Measurements from ENCODE around the gene MMD.
"Not testable (repeated sequence)": the region's sequence is repeated elsewhere in the genome, so short reads cannot be mapped to it uniquely, and the experiment has no call there.

MMD gene

GRCh38 chr17:55420067-55420775, 1.4 kb downstream of the MMD start:
- no peak for DNase-seq (ENCODE audit: low read depth)

GRCh38 chr17:55418369-55419268, 3.0 kb downstream of the MMD start:
- no peak for DNase-seq (ENCODE audit: low read depth)

GRCh38 chr17:55417411-55418268, 4.0 kb downstream of the MMD start:
- DNase-seq (ENCODE audit: low read depth), result no peak

- no peak for DNase-seq (ENCODE audit: low read depth)
Observed at GRCh38 chr17:55416470-55417052, 5.1 kb downstream of the MMD start.

GRCh38 chr17:55416000-55416399, 5.6 kb downstream of the MMD start:
- DNase-seq (ENCODE audit: low read depth), result no peak

- DNase-seq (ENCODE audit: low read depth), result no peak
Observed at GRCh38 chr17:55414983-55415382, 6.7 kb downstream of the MMD start.

GRCh38 chr17:55413825-55414489, 7.7 kb downstream of the MMD start:
- DNase-seq (ENCODE audit: low read depth), result no peak

- no peak for DNase-seq (ENCODE audit: low read depth)
Observed at GRCh38 chr17:55411463-55411855, 10.2 kb downstream of the MMD start.

GRCh38 chr17:55410722-55411462, 10.7 kb downstream of the MMD start:
- no peak for DNase-seq (ENCODE audit: low read depth)

GRCh38 chr17:55409030-55409800, 12.4 kb downstream of the MMD start:
- no peak for DNase-seq (ENCODE audit: low read depth)

GRCh38 chr17:55407641-55408566, 13.7 kb downstream of the MMD start:
- no peak for DNase-seq (ENCODE audit: low read depth)

GRCh38 chr17:55405600-55405999, 16.0 kb downstream of the MMD start:
- no peak for DNase-seq (ENCODE audit: low read depth)

GRCh38 chr17:55404197-55404596, 17.4 kb downstream of the MMD start:
- DNase-seq (ENCODE audit: low read depth), result not testable (repeated sequence)

- peak; percentile 37 for DNase-seq (ENCODE audit: low read depth)
Observed at GRCh38 chr17:55402374-55402773, 19.3 kb downstream of the MMD start.

- no peak for DNase-seq (ENCODE audit: low read depth)
Observed at GRCh38 chr17:55398689-55399088, 22.9 kb downstream of the MMD start.

- no peak for DNase-seq (ENCODE audit: low read depth)
Observed at GRCh38 chr17:55395803-55396505, 25.7 kb downstream of the MMD start.

GRCh38 chr17:55394357-55395021, 27.1 kb downstream of the MMD start:
- DNase-seq (ENCODE audit: low read depth), result no peak
